Endodermal cell (in vitro differentiated cells): Measurements from ENCODE around the gene COL1A1. TPM values are rescaled to one million over a fixed set of nuclear protein-coding genes. Genes with fewer than 3 reads are reported as not detected.

Source experiments
- DNase-seq: peaks from one replicate; pipeline ENCODE4 v3.0.0-alpha.2; 2017
- H3K27ac ChIP-seq: 2 replicates; pipeline ENCODE4 v1.5.1; 2013; ENCODE audit warnings: mild to moderate bottlenecking, low read depth, low read length, moderate library complexity
- H3K27me3 ChIP-seq: 2 replicates; pipeline ENCODE4 v1.6.1; 2013; ENCODE audit warnings: mild to moderate bottlenecking, low read length, moderate library complexity; ENCODE audit not compliant: insufficient read depth, control insufficient read depth, poor library complexity, severe bottlenecking
- H3K36me3 ChIP-seq: 2 replicates; pipeline ENCODE4 v1.7.0; 2013; ENCODE audit warnings: mild to moderate bottlenecking, low read length, moderate library complexity; ENCODE audit not compliant: control insufficient read depth, insufficient read depth
- H3K4me1 ChIP-seq: one replicate; pipeline ENCODE4 v1.7.0; 2013; ENCODE audit warnings: low read length; ENCODE audit not compliant: control insufficient read depth, insufficient read depth
- H3K4me3 ChIP-seq: 2 replicates; pipeline ENCODE4 v1.5.1; 2013; ENCODE audit warnings: mild to moderate bottlenecking, low read length, moderate library complexity
- H3K9ac ChIP-seq: 2 replicates; pipeline ENCODE4 v1.6.1; 2013; ENCODE audit warnings: mild to moderate bottlenecking, low read length, moderate library complexity; ENCODE audit not compliant: poor library complexity, severe bottlenecking; ENCODE audit errors: extremely low read depth
- H3K9me3 ChIP-seq: 2 replicates; pipeline ENCODE4 v1.6.1; 2013; ENCODE audit warnings: mild to moderate bottlenecking, low read length, moderate library complexity; ENCODE audit not compliant: control insufficient read depth
- H3K27ac Mint-ChIP-seq: 2 replicates; pipeline ENCODE4 v1.8.0; 2020; ENCODE audit warnings: mixed read lengths
- H3K27me3 Mint-ChIP-seq: 2 replicates; pipeline ENCODE4 v1.8.0; 2021; ENCODE audit warnings: mild to moderate bottlenecking, mixed read lengths; ENCODE audit not compliant: insufficient read depth
- H3K36me3 Mint-ChIP-seq: 2 replicates; pipeline ENCODE4 v1.8.0; 2020; ENCODE audit warnings: low read depth, mixed read lengths
- H3K4me1 Mint-ChIP-seq: 2 replicates; pipeline ENCODE4 v1.8.0; 2020; ENCODE audit warnings: mixed read lengths
- H3K4me3 Mint-ChIP-seq: 2 replicates; pipeline ENCODE4 v1.8.0; 2020; ENCODE audit warnings: mild to moderate bottlenecking, moderate library complexity, mixed read lengths
- H3K9me3 Mint-ChIP-seq: 2 replicates; pipeline ENCODE4 v1.8.0; 2020; ENCODE audit warnings: mild to moderate bottlenecking, mixed read lengths
- whole genome bisulfite sequencing, 2 experiments: methylation state at CpG; one replicate each; pipeline versions ENCODE4 v1.1.5 to v1.1.7; 2013; ENCODE audit warnings: missing lambda C conversion rate in 2 of 2, mixed read lengths in 1 of 2; ENCODE audit not compliant: insufficient coverage in 1 of 2, insufficient read length in 1 of 2; 5-methylcytosine and 5-hydroxymethylcytosine counted together
- total RNA-seq, 2 donors: library from RNA; stranded (reverse); fragmentation: NEBNext Ultra II Directional in 1 of 2; extraction: Animal tissue kit (Norgen Biotek cat#: 25700) in 1 of 2; gene quantifications; 2 replicates in 1 of 2; 3 replicates in 1 of 2; pipeline ENCODE4 v1.2.1, GENCODE V29; 2021
- TF ChIP-seq, protein P1 (sequence below): fragments of 200-600 bp; sonication (generic); conservative IDR thresholded peaks from 2 replicates; pipeline ENCODE4 v1.5.0; 2021; ENCODE audit warnings: antibody characterized with exemption, mild to moderate bottlenecking

Gene COL1A1
- total RNA-seq, 2 donors from 2014 or later = 62.2 to 85.6 TPM

DNA sequence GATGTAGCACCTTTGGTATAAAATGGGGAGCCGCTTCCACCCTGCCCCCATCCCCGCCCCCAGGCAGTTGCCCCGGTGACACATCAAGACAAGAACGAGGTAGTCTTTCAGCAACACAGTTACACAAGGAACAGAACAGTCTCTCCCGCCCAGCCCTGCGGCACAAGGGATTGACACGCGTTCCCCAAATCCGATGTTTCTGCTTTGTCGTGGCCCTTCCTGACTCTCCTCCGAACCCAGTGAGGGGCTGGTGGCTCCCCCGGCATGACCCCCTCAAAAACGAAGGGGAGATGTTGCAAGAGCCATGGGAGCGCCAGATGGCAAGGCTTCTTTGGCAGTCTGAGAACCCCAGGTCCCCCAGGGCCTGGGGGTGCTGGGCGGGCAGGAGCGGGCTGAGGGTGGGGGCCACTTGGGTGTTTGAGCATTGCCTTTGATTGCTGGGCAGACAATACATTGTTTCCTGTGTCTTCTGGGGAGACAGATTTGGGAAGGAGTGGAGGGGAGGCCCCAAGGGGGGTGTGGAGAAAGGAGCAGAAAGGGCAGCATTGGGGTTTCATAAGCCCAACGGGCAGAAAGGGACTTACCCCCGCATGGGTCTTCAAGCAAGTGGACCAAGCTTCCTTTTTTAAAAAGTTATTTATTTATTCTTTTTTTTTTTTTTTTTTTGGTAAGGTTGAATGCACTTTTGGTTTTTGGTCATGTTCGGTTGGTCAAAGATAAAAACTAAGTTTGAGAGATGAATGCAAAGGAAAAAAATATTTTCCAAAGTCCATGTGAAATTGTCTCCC is 16.6 kb downstream of the COL1A1 start:
- Histone ChIP-seq H3K9me3 (no peaks in the 10 kb centered on the region), H3K36me3 (peaks cover 6% of the 10 kb centered on the region), H3K4me1 (no peaks in the 10 kb centered on the region), H3K27me3 (no peaks in the 10 kb centered on the region), H3K9ac (no peak overlapping the region), H3K27ac (no peak overlapping the region), H3K4me3 (no peak overlapping the region)
- Mint-ChIP-seq H3K4me1 (peaks cover 11% of the 10 kb centered on the region), H3K9me3 (no peaks in the 10 kb centered on the region), H3K27me3 (no peaks in the 10 kb centered on the region), H3K4me3 (no peak overlapping the region), H3K27ac (no peak overlapping the region), H3K36me3 (peaks cover 31% of the 10 kb centered on the region)
- no peak for DNase-seq
- TF ChIP-seq, protein P1, sequence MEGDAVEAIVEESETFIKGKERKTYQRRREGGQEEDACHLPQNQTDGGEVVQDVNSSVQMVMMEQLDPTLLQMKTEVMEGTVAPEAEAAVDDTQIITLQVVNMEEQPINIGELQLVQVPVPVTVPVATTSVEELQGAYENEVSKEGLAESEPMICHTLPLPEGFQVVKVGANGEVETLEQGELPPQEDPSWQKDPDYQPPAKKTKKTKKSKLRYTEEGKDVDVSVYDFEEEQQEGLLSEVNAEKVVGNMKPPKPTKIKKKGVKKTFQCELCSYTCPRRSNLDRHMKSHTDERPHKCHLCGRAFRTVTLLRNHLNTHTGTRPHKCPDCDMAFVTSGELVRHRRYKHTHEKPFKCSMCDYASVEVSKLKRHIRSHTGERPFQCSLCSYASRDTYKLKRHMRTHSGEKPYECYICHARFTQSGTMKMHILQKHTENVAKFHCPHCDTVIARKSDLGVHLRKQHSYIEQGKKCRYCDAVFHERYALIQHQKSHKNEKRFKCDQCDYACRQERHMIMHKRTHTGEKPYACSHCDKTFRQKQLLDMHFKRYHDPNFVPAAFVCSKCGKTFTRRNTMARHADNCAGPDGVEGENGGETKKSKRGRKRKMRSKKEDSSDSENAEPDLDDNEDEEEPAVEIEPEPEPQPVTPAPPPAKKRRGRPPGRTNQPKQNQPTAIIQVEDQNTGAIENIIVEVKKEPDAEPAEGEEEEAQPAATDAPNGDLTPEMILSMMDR = no peak
- 72 to 83% methylated on average over 11 to 19 of the region's 19 CpGs for WGBS, 2 experiments

DNA sequence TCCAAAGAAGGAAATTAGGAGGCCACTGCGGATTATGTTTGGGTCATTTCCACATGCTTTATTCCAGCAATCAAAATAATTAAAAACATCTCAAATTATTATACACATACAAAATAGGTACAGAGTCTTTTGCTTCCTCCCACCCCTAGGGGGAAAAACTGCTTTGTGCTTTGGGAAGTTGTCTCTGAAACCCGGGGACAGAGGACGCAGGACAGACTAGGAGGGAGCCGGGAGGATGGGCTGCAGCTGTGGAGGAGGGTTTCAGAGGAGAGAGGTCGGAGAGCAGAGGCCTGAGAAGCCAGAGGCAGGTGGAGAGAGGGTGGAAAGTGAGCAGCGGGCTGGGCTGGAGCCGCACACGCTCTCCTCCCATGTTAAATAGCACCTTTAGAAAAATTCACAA is 17.4 kb downstream of the COL1A1 start:
- Mint-ChIP-seq H3K4me1 (peaks cover 11% of the 10 kb centered on the region), H3K36me3 (peaks cover 31% of the 10 kb centered on the region), H3K27ac (no peak overlapping the region), H3K9me3 (no peaks in the 10 kb centered on the region), H3K4me3 (no peak overlapping the region), H3K27me3 (no peaks in the 10 kb centered on the region)
- no peaks in the 10 kb centered on the region for H3K4me1 ChIP-seq
- 20 to 55% methylated on average over 1 to 6 of the region's 8 CpGs for WGBS, 2 experiments
- no peaks in the 10 kb centered on the region for H3K27me3 ChIP-seq
- H3K4me3 ChIP-seq = no peak overlapping the region
- TF ChIP-seq, protein P1 = peak; percentile 52
- peak; percentile 77 for DNase-seq
- H3K9ac ChIP-seq = no peak overlapping the region
- no peak overlapping the region for H3K27ac ChIP-seq
- peaks cover 6% of the 10 kb centered on the region for H3K36me3 ChIP-seq
- no peaks in the 10 kb centered on the region for H3K9me3 ChIP-seq

DNA sequence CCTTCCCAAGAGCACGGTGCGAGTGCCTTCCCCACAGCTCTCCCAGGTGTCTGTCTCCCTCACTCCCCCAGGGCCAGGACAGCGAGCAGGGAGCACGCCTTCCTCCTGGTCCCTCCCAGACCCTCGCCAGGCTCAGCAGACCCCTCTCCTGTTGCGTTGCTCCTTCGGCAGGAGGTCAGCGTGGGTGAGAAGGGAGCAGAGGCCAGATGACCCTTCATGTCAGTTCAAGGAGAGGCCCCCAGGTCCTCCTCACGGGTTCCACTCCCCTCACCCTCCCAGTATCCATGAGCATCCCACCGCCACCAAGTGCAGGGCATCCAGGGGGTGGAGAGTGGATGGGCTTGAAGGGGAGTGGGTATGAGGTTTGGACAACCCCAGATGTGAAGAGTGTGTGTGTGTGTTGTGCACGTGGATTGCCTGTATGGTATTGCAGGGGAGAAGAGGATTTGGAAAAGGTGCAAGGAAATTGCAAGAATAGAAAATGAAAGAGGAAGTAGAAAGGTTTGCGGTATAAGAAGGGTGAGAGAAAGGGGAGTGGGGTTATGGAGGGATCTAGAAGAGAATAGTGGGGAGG is 17.9 kb downstream of the COL1A1 start:
- Mint-ChIP-seq H3K36me3 (peaks cover 26% of the 10 kb centered on the region), H3K9me3 (no peaks in the 10 kb centered on the region), H3K4me3 (no peak overlapping the region), H3K27ac (no peak overlapping the region), H3K4me1 (peaks cover 15% of the 10 kb centered on the region), H3K27me3 (no peaks in the 10 kb centered on the region)
- Histone ChIP-seq H3K4me3 (no peak overlapping the region), H3K9me3 (no peaks in the 10 kb centered on the region), H3K27me3 (no peaks in the 10 kb centered on the region), H3K9ac (no peak overlapping the region), H3K27ac (no peak overlapping the region), H3K36me3 (peaks cover 3% of the 10 kb centered on the region), H3K4me1 (no peaks in the 10 kb centered on the region)
- no peak for DNase-seq
- 84 to 92% methylated on average over 2 to 11 of the region's 12 CpGs for WGBS, 2 experiments
- TF ChIP-seq, protein P1 = no peak
